Fibroblast of the conjunctiva (primary cell): ENCODE data around the gene OCA2.
"Not testable (repeated sequence)": the region's sequence is repeated elsewhere in the genome, so short reads cannot be mapped to it uniquely, and the experiment has no call there.

Experiments
- DNase-seq: peaks from one replicate; pipeline ENCODE4 v3.0.0-alpha.2; 2010; ENCODE audit warnings: low read depth

Gene OCA2

DNA sequence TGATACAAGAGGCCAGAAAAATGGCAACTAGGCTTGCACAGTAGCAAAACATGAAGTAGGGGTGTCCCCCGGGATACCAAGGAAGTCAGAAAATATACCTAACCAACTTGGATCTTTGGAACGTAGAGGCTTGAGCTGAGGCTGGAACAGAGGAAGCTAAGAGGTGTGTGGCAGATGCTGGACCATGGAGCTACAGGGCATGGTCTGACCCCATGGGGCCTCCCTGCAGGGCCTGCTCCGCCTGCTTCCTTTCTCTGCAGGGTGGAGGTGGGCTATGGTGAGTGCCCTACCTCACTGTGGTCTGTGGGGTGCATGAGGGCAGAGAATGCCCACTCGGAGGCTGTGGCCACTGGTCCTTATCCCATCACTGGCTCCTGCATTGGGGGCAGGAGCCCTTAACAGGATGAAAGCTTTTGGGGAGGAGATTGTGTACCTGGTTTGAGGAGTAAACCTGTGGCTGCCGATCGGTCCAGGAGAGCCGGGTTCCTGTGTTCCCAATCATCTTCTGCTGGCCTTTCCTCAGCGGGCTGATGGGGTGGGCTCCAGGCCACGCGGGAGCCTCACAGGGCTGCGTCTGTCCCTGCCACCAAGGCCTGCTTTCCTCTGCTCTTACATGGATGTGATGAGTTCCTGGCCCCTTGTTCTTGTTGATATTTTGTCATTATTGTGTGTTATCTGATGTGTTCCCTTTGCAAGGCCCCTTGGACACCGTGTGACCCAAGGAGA lies 96.8 kb downstream of the OCA2 start:
- DNase-seq: no peak

DNA sequence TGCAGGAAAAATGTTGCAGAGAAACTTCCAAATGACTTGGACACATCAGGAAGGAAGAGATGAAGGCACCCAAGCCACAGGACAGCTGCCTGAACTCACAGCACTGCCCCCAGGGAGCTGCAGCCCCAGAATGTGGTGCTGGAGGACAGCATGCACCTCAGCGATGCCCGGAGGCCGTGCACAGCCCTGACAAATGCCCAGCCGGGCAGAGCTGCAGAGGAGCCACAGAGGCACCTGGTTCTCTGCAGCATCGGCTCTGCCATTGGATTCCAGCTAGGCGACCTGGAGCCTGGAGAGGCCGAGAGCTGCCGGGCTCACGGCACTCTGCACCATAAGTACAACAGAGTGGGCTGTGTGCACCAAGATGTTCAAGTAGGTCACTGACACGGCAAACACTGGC lies 97.5 kb downstream of the OCA2 start:
- no peak for DNase-seq

DNA sequence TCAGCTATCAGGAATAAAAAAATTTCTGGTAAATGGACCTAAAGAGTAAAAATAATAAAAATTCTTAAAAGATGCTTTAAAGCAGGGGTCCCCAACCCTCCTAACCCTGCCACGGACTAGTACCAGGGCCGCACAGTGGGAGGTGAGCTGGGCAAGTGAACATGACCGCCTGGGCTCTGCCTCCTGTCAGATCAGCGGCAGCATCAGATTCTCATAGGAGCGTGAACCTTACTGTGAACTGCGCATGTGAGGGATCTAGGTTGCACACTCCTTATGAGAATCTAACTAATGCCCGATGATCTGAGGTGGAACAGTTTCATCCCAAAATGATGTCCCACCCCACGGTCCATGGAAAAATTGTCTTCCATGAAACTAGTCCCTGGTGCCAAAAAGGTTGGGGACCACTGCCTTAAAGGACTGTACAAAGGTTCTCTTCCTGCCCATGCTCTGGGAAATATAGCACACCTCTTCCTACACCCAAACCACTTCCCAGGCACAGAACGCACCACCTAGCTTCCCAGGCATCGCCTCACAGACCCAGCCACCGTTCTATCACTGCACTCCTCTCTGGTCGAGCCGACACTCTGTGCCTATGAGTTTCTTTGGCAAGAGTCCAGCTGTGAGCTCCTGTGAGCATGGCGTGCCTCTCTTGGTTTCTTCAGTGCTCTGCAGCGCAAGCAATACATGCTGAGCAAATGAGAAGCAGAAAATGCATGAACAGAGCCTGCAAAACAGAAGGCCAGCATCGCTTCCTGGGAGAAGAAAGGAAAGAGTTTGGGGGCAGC lies 104.9 kb downstream of the OCA2 start:
- no peak for DNase-seq

DNA sequence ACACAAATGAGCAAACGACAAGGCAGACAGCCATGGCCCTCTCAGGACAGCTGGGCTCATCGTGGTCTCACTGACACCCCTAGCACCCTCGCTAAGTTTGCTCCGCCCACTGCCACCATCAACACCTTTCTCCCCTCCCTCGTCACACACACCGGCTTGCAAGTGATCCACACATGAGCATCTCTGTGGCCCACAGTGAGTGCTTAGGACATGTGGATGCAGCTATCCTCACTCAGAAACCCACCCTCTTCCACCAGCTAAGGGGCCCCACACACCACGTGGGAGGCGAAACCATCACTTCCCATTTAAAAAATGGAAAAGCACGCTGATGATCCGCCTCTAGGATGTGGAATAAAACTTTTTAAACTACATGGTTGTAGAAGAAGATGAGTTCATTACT lies 105.6 kb downstream of the OCA2 start:
- no peak for DNase-seq

DNA sequence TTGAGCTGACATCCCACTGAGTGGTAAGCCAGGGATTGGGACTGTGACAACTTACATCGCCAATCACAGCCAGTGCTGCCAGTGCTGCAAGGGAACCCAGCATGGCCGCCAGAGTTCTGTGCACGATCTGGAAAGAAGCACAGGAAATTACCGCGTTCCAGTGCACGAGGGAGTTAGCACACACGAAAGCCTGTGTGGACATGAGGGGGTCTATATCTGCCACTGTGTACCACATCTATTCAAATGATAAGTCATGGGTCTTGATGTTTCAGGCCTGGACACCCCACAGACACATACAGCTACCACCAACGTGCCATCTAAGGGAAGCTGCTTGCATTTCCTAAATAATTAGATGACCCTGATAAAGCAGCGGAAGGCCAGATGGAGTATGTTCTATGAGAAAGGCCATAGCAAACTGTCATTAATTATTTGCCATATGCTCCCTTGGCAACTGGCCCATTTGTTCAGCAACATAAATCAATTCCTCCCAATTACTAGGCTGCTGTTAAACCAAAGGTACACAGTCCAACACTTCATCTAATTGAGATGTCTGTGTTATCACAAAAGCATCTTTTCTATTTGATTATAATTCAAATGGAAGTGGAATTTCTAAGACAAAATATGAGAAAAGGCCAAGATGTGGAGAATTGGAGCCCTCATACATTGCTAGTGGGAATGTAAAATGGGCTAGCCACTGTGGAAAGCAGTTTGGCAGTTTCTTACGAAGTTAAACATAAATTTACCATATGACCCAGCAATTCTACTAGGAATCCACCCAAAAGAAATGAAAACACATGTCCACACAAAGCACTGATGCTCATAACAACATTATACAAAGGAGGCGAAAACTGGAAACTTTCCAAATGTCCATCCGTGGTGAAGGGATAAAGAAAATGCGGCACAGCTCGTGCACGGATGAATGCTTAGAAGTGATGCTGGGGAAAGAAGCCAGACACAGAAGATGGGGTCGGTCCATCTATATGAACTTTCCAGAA lies 108.3 kb downstream of the OCA2 start:
- DNase-seq: no peak

DNA sequence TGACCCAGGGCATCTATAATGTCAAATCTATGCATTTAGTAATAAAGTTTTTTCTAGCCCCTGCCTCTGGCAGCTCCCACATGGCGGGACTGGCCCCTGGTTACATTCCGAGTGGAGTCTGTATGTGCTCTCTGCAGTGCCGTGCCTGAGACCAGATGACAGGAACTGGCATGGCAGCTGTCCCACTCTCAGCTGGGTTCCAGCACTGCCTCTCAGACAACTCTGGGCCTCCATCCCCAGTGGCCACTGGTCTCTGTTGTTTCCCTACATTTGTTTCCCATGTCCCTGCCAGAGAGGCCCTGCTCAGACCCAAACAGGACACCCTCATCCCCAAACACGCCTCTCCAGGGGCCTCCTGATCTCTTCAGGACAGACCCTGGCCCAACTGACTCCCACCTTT lies 109.3 kb downstream of the OCA2 start:
- DNase-seq: no peak

DNA sequence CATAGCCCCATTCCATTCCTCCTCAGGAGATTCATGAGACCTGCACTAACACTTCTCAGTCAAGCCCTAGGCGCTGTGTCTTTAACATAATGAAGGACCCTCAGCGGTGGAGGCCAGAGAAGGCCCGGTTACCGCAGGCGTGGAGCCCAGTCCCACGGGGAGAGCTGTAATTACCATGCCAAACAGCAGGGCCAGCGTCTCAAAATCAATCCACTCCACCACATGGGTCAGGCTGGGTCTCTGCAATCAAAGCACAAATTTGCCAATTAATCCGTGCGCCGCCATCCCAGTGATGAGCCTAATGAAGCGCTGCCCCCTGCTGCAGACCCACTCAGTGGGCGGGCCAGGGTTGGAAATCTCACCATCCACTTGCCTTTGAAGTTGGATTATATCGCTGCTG lies 109.7 kb downstream of the OCA2 start:
- no peak for DNase-seq

DNA sequence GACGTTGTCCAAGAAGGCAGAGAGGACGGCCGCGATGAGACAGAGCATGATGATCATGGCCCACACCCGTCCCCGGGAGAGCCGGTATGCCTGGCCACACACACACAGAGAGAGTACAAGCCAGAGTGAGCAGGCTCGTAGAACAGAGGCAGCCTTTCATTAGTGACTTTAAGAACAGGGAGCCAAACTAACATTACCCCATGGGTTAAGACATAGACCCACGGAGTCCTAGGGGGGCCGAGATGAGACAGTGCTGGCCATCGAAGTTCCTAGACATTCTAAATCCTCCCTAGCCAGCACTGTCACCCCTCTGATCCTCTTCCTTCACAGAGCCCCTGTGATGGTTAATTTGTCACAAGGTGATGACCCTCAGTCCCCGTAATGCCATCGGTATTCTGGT lies 114.0 kb downstream of the OCA2 start:
- no peak for DNase-seq

DNA sequence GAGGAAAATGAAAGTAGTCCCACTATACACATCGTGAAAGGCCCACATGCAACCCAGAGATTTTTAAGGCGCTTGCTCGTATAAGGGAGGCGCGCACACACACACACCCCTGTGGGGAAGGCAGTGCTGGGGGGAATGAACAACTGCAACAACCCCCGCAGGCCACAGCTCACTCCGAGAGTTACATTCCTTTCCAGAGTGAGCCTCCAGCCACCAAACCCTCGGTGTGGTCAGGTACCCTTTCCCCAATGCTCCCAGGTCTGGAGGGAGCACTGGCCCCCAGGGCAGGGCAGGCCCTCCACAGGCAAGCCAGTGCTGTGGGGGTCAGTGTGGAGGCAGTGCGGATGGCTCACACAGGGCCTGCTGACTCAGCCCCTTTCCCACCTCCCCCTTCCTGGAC lies 115.6 kb downstream of the OCA2 start:
- no peak for DNase-seq

DNA sequence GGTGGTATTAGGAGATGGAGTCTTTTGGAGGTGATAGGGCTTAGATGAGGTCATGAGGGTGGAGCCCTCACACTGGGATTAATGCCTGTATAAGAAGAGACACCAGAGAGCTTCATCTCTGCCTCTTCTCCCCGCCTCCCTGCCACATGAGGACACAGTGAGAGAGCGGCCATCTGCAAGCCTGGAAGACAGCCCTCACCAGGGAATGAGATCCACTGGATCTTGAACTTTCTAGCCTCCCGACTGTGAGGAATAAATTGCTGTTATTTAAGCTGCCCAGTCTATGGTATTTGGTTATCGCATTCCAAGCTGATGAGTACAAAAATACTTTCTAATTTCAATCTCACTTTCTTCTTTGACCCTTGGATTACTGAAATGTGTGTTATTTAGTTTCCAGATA lies 121.4 kb downstream of the OCA2 start:
- DNase-seq: no peak

DNA sequence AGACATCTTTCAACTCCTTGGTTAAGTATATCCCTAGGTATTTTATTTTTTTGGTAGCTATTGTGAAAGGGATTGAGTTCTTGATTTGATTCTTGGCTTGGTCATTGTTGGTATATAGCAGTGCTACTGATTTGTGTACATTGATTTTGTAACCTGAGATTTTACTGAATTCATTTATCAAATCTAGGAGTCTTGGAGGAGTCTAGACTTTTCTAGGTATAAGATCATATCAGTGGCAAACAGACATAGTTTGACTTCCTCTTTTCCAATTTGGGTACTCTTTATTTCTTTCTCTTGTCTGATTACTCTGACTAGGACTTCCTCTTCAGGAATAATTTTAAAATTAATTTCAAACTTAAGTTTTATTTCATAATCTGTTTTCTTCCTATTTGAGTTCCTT lies 125.2 kb downstream of the OCA2 start:
- DNase-seq: no peak

DNA sequence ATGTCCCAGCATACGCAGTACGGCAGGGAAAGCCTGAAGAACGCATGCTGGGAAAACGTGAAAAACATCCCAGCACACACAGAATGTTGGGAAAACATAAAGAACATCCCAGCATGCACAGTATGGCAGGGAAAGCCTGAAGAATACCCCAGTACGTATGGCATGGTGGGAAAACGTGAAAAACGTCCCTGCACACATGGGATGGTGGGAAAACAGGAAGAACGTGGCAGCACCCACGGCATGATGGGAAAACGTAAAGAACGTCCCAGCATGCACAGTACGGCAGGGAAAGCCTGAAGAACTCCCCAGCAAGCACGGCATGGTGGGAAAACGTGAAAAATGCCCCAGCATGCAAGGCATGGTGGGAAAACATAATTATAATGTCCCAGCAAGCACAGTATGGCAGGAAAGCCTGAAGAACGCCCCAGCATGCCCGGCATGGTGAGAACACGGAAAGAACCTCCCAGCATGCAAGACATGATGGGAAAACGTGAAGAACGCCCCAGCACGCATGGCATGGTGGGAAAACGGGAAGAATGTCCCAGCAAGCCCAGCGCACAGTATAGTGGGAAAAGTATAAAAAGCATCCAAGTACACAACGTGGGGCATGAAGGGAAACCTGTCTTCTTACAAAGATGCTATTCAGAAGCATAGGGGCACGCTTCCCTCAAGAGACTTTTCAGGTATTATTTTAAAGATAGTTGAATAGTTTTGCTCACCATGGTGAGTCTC lies 128.3 kb downstream of the OCA2 start:
- no peak for DNase-seq

DNA sequence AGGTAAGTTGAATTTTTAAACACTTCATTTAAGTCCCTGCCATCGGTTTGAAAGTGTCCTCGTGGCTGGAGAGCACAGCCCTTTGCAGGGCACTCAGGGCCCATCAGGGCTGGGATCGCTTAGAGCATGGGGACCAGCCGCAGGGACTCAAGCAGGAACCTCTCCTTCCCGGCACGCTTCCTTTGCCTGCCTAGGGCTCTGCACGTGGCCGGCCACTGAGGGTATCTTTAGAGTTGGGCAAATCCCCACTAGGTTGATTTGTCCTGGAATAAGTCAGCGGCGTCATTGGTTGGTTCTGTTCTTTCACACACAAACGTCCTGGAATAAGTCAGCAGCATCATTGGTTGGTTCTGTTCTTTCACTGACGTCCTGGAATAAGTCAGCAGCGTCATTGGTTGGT lies 131.6 kb downstream of the OCA2 start:
- no peak for DNase-seq

DNA sequence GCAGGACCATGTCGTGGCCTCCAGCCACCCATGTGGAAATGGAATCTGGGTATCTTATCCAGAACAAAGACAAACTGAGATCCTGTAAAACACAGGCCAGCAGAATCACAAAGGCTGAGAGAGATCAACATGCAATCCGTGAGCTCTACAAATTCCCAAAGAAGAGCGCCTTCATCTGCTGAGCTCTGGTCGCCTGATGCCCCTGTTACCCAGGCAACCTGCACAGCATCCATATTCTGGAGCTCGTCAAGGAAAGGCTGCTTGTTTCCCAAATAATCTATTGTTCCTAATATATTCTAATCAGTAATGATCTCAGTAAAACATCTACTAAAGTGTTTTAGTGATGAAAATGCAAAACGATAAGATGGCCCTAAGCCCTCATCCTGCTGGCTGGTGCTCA lies 133.6 kb downstream of the OCA2 start:
- DNase-seq: no peak

DNA sequence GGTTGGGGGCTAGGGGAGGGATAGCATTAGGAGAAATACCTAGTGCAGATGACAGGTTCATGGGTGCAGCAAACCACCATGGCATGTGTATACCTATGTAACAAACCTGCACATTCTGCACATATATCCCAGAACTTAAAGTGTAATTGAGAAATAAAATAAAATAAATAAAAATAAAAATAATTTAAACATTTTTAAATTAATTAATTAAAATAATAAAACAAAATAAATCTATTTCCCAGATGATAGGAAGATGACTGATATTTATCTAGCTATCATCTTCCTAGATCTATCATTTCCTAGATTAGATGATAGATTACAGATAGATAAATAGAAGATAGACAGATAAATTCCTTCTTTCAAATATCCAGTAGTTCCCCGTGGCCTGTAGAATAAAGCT lies 137.3 kb downstream of the OCA2 start:
- DNase-seq: no peak

DNA sequence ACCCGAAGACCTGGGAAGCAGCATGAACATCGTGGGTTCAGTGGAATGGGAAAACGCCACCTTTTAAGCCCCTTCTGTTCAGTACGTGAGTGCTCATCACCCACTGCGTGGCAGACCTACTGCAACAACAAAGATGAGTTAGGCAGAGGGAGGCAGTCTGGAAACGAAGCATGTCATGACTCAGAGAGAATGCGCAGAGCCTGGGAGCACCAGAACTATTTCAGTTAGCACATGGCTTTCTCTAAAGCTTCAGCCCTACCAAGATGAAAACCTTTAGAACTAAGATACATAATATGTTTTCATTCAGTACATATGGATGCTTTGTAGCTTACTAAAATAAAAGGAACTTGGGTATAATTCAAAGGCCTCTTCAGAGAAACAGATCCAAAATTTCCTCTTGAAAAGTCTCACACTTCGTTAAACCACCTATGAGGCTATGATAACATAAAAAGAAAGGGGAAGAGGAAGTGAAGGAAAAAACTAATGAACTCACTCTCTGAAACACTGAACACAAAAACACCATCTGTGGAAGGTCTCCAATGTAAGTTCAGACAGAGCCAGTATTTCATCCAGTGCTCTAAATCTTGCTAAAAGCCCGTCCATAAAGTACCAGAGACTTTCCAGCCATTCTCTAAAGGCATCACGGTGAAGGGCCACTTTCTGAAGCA lies 140.1 kb downstream of the OCA2 start:
- no peak for DNase-seq

DNA sequence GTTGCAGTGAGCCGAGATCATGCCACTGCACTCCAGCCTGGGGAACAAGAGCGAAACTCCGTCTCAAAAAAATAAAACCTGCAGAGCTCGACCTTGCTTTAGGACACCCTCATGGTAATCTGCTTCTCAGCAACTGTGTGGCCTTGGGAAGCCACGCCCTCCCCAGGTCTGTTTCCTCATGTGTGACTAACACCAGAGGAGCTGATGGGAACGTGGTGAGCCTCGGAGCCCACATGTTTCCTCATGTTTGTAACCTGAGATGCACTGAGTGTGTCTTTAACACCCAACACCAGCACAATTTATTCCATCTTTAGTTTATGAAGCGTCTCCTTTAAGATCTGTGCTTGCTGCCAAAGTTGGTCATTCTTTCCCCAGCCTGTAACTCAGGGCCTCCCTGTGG lies 142.8 kb downstream of the OCA2 start:
- no peak for DNase-seq

DNA sequence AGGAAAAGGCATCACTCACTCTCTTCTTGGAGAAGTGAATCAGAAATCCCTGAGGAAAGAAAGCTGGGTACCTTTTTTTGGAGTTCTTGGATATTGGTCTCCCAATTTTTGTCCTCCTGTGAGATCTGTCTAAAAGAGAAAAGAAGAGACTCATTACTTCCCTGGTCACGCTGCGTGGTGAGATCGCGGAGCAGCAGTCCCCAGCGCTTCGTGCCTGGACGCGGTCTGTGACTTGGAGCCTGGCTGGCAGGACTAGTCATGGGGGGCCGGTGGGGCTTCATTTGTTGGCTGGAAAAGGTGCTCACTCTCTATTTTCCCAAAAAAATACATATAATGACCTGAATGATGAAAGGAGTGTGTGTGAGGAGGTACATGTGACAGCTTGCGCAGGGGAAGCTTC lies 144.0 kb downstream of the OCA2 start:
- DNase-seq: no peak

DNA sequence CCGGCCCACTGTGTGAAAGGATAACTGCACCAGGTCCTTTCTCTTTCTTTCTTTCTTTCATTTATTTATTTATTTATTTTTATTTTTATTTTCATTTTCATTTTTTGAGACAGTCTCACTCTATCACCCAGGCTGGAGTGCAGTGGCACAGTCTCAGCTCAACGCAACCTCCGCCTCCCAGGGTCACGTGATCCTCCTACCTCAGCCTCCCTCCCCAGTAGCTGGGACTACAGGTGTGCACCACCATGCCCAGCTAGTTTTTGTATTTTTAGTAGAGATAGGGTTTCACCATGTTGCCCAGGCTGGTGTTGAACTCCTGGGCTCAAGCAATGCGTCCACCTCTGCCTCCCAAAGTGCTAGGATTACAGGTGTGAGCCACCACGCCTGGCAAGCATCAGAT lies 146.5 kb downstream of the OCA2 start:
- DNase-seq: not testable (repeated sequence)

DNA sequence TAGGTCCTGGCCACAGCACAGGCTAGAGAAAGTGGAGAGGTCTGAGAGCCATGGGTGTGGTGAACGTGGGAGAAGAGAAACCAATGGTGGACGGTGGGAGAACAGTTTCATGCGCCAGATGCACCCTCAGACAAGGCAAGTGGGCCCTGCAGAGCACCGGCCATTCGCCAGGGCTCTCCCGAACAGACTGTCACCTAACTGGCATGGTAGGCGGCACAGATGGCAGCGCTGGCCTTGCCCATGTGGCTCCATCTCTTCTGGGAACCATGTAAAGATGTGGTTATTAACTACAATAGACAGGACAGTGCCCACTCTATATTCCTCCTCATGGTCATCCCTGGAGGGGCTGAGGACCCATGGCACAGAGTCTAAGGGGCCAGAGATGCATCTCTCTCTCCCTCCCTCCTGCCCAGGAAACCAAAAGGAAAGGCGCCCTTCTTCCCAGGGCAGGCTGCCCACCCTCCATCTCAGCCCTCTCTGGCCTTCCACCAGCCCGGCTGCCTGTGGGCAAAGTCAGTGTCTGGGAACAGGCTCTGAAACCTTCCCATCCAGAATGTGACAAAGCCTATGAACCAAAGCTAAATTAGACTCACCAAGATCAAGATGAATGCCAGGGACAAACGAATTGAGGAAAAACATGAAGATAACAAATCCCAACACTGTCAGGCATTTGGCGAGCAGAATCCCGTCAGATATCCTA lies 147.8 kb downstream of the OCA2 start:
- no peak for DNase-seq

DNA sequence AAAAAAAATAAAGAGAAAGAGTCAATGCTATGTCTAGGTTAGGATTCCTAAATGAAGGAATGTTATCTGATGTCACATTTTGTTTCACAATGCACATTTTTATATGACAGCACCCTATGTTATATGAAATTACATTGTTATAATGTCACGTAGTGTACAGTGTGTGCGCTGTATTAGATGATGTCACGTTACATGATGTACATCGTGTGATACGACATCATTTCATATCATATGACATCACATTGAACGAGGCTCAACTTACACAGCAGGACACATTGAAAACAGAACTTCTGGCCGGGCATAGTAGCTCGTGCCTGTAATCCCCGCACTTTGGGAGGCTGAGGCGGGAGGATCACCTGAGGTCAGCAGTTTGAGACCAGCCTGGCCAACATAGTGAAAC lies 150.0 kb downstream of the OCA2 start:
- DNase-seq: no peak
